Measurements from ENCODE around the gene GATAD2A.

- TF ChIP-seq, protein P1, sequence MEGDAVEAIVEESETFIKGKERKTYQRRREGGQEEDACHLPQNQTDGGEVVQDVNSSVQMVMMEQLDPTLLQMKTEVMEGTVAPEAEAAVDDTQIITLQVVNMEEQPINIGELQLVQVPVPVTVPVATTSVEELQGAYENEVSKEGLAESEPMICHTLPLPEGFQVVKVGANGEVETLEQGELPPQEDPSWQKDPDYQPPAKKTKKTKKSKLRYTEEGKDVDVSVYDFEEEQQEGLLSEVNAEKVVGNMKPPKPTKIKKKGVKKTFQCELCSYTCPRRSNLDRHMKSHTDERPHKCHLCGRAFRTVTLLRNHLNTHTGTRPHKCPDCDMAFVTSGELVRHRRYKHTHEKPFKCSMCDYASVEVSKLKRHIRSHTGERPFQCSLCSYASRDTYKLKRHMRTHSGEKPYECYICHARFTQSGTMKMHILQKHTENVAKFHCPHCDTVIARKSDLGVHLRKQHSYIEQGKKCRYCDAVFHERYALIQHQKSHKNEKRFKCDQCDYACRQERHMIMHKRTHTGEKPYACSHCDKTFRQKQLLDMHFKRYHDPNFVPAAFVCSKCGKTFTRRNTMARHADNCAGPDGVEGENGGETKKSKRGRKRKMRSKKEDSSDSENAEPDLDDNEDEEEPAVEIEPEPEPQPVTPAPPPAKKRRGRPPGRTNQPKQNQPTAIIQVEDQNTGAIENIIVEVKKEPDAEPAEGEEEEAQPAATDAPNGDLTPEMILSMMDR (conservative IDR thresholded peaks at IDR 0.05 in 1 of 2, IDR thresholded peaks at IDR 0.05 in 1 of 2; ENCODE audit: extremely low read depth in 1 of 2, insufficient read depth in 1 of 2, low read depth in 1 of 2, low read length in 2 of 2), result no peak
- no peak for TF ChIP-seq EZH2 (IDR thresholded peaks at IDR 0.05; ENCODE audit: borderline replicate concordance, low read length)
Measured at GRCh38 chr19:19427302-19427701, 21.8 kb downstream of the GATAD2A start.

Data from mammary epithelial cell (primary cell).